GM10266 (cell line): ENCODE measurements around the gene CDK10.

Experiments
- DNase-seq: peaks from one replicate; pipeline ENCODE4 v3.0.0; 2012; ENCODE audit errors: extremely low spot score
- TF ChIP-seq, protein P1 (sequence below): IDR thresholded peaks from 2 replicates; pipeline ENCODE4 v1.5.1; 2012; ENCODE audit warnings: mild to moderate bottlenecking, low read depth; ENCODE audit not compliant: control insufficient read depth, insufficient read depth; ENCODE audit errors: missing control alignments

The CDK10 gene

DNA sequence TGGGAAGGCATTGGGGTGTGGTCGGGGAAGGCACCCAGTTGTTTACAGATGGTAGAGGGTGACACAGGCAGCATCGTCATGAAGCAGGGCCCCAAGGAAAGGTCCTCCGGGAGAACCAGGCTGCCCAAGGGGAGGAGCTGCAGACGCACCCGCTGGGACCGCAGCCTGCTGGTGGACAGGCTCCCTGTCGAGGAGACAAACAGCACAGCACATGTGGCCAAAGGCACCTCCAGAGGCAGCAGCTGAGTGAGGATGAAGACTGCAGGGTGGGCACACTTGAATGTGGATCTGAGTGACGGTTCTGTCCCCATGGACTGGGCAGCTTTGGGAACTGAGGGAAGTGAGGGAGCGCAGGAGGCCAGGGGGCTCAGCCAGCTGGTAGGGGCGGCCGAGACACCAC is 41.4 kb upstream of the CDK10 start:
- TF ChIP-seq, protein P1, sequence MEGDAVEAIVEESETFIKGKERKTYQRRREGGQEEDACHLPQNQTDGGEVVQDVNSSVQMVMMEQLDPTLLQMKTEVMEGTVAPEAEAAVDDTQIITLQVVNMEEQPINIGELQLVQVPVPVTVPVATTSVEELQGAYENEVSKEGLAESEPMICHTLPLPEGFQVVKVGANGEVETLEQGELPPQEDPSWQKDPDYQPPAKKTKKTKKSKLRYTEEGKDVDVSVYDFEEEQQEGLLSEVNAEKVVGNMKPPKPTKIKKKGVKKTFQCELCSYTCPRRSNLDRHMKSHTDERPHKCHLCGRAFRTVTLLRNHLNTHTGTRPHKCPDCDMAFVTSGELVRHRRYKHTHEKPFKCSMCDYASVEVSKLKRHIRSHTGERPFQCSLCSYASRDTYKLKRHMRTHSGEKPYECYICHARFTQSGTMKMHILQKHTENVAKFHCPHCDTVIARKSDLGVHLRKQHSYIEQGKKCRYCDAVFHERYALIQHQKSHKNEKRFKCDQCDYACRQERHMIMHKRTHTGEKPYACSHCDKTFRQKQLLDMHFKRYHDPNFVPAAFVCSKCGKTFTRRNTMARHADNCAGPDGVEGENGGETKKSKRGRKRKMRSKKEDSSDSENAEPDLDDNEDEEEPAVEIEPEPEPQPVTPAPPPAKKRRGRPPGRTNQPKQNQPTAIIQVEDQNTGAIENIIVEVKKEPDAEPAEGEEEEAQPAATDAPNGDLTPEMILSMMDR = no peak
- no peak for DNase-seq

DNA sequence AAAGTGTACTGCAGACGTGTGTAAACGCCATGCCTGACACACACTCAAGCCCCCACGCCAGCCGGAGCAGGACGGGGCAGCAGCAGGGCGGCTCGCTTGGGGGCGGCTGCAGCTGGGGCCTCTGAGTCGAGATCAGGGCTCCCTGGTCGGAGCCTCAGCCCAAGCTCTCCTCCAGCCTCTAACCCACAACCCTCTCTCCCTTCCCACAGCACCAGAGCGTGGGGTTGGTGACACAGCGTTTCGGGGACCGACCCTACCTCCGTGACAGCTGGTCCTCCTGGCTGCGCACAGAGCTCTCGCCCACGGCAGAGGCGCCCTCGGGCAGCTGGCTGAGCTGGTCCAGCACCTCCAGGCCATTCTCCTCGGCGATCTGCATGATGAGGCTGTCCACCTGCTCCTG is 40.2 kb upstream of the CDK10 start:
- TF ChIP-seq, protein P1 = no peak
- DNase-seq = no peak

GRCh38 chr16:89646906-89647305 is 39.6 kb upstream of the CDK10 start:
- TF ChIP-seq, protein P1 = no peak
- DNase-seq = no peak

- TF ChIP-seq, protein P1 = no peak
- no peak for DNase-seq
These were observed 34.9 kb upstream of the CDK10 start for GRCh38 chr16:89651584-89651983.

DNA sequence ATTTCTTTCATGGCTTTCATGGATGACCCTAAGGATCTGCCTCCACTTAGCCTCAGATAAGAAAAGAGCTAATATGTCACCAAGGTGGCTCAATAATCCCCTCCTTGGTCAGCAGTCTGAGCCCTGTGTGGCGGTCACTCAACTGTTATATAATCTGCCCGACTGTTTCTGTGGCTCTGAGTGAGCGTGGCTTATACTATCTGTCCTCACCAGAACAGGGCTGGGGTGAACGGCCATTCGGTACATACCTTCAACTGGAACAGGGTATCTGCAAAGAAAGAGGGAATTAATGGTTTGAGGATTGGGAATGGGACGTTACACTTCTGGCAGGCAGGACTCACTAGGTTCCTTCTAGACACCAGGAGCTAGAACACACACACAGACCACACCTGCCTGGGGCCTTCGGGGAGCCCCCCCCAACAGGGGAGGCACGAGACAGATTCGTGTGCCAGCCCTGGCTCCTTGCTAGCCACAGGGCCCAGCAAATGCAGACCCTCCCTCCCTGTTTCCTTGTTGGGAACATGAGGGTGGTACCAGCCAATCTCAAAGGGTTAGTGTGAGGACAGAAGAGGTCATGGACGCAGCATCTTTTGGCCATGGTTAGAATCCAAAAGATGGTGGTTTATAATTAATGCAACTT is 32.7 kb upstream of the CDK10 start:
- DNase-seq = no peak
- TF ChIP-seq, protein P1 = no peak

DNA sequence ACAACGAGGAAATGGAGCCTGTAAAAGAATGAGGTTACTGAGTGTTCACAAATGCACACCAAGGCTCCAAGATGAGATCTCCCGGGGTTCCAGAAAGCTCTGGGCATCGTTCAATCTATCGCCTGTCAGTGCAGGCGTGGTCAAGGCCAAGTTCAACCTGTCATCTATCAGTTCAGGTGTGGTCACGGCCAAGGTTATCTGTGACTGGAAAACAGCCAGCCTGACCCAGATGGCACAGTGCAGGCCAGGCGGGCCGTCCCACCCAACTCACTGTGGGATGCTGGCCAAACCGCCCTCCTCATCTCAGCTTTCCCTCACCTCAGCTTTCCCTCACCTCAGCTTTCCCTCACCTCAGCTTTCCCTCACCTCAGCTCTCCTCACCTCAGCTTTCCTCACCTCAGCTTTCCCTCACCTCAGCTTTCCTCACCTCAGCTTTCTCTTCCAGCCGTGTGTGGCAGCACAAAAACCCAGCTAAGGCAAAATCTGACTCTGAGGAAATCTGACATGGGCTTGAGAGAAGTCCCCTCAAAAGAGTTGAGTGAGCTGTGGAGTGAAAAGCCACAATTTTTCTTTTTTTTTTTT is 31.3 kb upstream of the CDK10 start:
- TF ChIP-seq, protein P1 = no peak
- no peak for DNase-seq

- TF ChIP-seq, protein P1 = no peak
- DNase-seq = no peak
These were observed 29.9 kb upstream of the CDK10 start for GRCh38 chr16:89656435-89657121.
